Measurements from ENCODE around the gene IL11. TPM values are rescaled to one million over a fixed set of nuclear protein-coding genes. Genes with fewer than 3 reads are reported as not detected.
A peak's percentile ranks its signal among the peaks of the same experiment; 100 is the strongest.

The IL11 gene
- total RNA-seq, 1 donor from 2014 or later: 0.19 TPM

DNA sequence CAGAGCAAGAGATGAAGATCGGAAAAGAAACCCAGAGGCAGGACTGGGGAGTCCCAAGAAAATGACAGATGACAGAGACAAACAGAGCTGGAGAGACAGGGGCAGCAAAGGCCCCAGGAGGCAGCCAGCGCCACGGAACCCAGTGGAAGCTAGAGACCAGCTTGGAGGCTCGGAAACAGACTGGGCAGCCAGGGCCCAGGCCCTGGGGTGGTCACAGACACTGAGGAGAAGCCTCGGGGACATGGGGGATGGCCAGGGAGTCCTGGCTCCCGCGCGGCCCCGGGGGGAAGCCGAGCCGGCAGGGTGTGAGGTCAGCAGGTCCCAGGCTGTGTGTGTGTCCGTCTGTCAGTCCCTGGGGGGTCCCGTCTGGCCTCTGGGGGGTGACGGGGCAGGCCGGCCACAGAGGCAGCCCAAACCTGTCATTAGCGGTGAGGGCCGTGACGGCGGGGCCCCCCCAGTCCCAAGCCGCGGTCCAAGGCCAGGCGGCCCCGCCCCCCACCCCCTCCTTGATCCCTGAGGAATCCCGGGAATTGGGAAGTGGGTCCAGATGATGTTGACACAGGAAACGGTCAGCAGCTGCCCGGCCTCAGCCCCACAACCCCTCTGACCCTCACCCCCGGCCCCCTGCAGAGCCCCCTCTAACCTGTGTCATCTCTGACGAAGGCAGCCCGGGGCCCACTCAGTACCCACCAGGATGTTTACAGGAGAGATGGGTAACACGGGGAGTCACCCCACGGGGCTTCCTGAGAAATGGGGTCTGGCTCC lies 3.9 kb upstream of the IL11 start:
- no peak for DNase-seq (ENCODE audit: low read depth)

GRCh38 chr19:55373306-55373992 lies 3.2 kb upstream of the IL11 start:
- DNase-seq (ENCODE audit: low read depth): no peak

DNA sequence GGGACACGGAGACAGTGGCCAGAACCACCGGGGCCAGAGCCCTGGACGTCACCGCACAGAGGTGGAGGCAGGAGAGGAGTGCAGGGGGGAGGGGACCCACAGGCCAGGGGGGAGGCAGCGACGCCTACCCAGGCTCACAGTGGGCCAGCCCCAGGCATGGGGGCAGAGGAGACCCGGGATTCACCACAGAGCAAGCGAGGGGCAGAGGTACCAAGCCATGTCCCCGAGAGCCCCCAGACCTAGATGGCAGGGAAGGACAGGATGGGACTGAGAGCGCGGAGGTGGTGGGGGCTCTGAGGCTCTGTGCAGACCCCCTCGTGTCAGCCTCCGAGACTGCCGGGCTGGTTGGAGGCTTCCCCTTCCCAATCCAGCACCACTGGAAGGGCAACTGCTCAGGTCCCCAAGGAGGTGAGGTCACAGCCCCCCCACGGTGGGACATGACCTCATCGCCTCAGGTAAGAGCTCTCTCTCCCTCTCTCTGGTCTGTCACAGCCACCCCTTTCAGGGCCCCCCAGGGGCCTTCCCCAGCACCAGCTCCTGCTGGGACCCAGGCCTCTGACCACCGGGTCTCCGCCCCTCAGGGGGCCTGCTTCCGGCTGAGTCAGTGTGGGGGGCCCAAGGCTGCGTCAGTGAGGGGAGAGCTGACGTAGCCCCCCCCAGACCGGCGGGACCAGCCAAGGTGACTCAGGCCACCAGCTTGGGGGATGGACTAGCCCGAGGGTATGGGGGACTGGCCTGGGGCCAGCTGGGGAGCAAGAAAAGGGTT lies 2.2 kb upstream of the IL11 start:
- DNase-seq (ENCODE audit: low read depth): no peak

DNA sequence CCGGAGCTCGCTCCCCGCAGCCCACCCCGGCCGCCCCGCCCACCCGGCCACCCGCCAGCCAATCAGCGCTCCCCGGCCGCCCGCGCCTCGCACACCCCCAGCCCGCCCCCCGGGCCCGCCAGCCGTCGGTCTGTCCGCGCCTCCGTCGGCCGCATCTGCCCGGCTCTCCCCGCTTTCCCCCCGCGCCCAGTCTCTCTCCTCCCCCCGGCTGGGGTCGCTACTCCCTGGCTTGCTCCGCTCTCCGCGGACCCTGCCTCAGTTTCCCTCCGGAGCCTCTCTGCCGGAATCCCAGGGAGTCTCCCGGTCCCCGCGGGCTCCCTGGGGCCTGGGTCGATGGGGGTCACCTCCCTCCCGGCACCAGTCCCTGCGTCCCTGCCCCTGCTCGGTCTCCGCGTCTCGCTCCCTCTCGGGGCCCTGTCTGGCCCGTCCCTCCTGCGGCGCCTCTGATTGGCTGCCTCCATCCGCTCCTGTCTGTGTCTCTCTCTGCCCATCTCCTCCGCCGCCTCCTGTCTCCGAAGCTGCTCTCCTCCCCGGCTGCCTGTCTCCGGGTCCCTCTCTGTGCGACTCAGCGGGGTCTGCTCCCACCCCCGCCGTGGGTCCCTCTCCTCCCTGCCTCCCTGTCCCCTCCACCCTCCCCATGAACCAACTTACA lies 484 bp downstream of the IL11 start:
- DNase-seq (ENCODE audit: low read depth): peak; percentile 40

GRCh38 chr19:55368701-55369563 lies 1.3 kb downstream of the IL11 start:
- no peak for DNase-seq (ENCODE audit: low read depth)

DNA sequence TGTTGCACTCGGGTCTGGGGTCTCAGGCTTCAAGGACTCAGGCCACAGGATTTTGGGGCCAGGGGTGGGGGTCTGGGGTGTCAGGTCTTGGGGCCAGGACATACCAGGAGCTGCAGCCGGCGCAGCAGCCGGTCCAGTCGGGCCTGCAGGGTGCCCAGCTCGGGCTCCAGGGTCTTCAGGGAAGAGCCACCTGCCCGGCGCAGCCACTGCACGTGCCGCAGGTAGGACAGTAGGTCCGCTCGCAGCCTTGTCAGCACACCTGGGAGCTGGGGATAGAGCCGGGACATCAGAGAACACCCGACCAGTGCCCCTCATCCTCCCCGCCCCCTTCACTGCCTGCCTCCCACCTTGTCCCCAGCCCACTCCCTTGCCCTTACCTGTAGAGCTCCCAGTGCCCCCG lies 2.2 kb downstream of the IL11 start:
- DNase-seq (ENCODE audit: low read depth): no peak

GRCh38 chr19:55366790-55367189 lies 3.5 kb downstream of the IL11 start:
- no peak for DNase-seq (ENCODE audit: low read depth)

- DNase-seq (ENCODE audit: low read depth): no peak
Measured at GRCh38 chr19:55365964-55366363, 4.3 kb downstream of the IL11 start.

GRCh38 chr19:55365245-55365644 lies 5.0 kb downstream of the IL11 start:
- no peak for DNase-seq (ENCODE audit: low read depth)

DNA sequence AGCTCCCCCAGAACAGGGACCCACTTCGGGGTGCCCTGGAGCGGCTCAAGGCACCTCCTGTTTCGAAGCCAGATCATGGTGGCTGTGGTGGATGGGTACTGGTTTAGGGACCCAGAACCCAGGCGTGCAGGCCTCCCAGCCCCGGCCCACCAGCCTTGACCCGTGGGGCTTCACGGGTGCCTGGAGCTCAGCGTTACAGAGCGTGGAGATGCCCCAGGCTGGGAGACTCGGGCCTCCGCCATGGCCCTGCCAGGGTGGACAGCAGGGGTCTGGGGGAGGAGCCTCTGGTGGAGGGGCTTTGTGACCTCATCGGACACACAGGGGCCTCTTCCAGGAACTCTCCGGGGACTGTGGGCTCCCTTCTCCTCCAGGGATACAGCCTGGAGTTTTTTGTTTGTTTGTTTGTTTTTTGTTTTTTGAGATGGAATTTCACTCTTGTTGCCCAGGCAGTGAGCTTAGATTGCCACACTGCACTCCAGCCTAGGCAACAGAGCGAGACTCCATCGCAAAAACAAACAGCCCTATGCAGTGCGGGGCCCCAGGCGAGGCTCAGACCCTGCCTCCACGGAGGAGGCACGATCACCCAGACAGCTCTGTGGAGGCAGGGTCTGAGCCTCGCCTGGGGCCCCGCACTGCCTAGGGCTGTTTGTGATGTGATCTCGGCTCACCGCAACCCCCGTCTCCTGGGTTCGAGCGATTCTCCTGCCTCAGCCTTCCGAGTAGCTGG lies 7.1 kb downstream of the IL11 start, which contains the start of gene GARIN5B:
Gene GARIN5B, minus strand, starts transcription at position 271 of the 727 bp plus-strand sequence. Its CDS starts 194 bp downstream, at position 77.
- DNase-seq (ENCODE audit: low read depth): no peak

DNA sequence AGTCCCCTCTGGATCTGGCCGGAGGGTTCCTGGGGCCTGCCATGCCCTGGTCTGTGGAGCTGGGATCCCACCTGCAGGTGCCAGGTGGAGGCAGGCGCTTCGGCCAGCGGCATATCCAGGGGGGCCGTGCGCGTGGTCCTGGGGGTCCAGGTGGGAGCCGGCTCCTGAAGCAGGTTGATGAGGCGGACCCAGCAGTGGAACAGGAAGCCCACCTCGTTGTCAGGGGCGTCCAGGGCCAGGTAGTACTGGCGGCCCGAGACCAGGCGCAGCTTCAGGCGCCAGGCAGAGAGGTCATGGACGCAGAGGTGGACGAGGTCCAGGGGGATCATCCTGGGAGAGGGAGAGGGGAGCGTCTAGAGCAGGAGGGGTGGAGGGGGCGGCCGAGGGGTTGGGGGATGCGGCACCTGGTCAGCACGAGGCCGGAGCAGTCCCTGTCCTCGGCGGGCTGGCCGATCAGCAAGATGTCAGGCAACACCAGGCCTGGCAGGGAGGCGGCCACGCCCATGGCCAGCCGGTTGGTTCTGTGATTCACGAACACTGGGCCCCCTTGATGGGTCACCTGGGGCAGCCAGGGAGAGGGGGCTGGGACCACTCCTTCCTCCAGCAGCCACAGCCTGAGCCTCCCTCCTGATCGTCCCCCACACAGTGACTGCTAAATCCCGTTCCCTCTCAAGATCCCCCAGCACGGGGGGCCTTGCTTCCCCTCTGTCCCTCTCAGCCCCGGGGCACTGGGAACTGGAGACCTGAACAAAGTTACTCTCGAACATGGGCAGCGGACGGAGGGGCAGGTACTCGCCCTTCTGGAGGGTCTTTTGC lies 7.9 kb downstream of the IL11 start:
- no peak for DNase-seq (ENCODE audit: low read depth)

DNA sequence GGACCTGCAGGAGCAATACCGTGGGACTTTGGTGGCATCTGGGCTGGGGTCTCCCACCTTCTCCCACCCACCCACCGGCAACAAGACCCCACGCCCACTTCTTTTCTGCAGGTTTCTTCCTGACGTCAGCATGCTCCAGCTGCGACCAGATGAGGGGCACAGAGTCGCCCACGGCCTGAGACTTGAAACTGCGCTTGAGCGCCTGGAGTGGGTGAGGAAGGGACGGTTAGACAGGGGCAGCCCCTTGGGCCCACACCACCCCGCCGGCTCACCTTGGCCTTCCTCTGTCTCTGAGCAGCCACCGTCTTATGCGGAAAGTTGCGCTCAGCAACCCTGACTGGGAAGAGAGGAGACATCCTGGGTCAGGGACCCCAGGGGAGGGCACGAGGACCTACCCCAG lies 9.4 kb downstream of the IL11 start:
- no peak for DNase-seq (ENCODE audit: low read depth)

GRCh38 chr19:55358943-55359908 lies 11.0 kb downstream of the IL11 start:
- no peak for DNase-seq (ENCODE audit: low read depth)

DNA sequence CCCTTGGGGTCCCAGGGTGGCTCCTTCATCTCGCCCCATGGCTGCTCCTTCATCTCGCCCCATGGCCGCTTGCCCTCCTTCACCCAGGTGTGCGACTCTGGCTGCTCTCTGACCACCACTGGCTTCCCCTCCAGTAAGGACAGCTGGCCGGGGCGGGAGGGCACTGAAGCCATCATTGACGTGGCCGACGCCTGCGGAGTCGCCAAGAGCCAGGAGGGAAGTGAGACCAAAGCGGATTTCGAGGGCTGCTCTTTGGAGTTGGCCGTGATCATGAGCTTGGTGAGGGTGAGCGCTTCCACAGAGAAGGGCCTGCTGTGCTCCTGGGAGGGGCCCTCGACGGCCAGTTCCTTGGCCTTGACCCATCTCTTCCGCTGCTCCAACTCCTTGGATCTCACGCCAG lies 11.8 kb downstream of the IL11 start:
- no peak for DNase-seq (ENCODE audit: low read depth)

DNA sequence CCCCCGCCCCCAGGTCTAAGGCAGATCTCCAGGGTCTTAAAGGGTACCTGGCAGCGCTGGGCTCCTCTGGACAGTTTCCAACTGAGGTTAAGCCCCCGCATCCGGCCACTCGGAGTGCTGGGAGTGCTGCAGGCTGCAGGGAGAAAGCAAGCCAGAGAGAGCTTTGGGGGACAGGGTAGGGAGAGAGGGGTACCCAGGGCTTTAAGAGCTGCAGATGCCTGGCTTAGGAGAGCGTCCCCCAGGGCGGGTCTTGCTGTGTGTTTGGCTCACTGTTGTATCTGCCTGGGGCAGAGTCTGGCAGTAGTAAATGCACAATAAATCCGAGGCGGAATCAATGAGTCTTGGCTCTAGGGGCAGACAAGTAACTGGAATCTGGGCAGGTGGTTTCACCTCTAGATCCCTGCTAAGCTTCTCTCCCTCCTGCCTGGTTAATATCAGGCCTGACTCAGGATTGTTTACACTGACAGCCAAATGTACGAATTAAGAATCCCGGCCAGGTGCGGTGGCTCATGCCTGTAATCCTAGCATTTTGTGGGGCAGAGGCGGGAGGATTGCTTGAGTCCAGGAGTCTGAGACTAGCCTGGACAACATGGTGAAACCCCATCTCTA lies 14.9 kb downstream of the IL11 start:
- no peak for DNase-seq (ENCODE audit: low read depth)

- DNase-seq (ENCODE audit: low read depth): no peak
Measured at GRCh38 chr19:55354698-55355212, 15.5 kb downstream of the IL11 start, which contains the start of gene COX6B2. COX6B2 (minus strand) TSS chr19:55354719; CDS start chr19:55354521, 198 bp downstream.
